HepG2 (cell line): Measurements from ENCODE around the gene CBX2. TPM values are rescaled to one million over a fixed set of nuclear protein-coding genes. Genes with fewer than 3 reads are reported as not detected.
A peak's percentile ranks its signal among the peaks of the same experiment; 100 is the strongest.

Experiments used
- AKAP8 ChIP-seq: sonication (generic); formaldehyde crosslinking; IDR thresholded peaks from 2 replicates; pipeline ENCODE4 v1.5.1; 2020; ENCODE audit warnings: mild to moderate bottlenecking, missing genetic modification reagents
- ARID2 ChIP-seq: sonication (generic); formaldehyde crosslinking; IDR thresholded peaks from 2 replicates; pipeline ENCODE4 v1.8.1; 2022; ENCODE audit warnings: mild to moderate bottlenecking, missing genetic modification reagents, borderline replicate concordance
- CEBPZ ChIP-seq: IDR thresholded peaks from 2 replicates; pipeline ENCODE4 v1.6.1; 2012; ENCODE audit warnings: low read length, improper control_type of control experiment
- MLX ChIP-seq: IDR thresholded peaks from 2 replicates; pipeline ENCODE4 v1.6.1; 2016
- MTF1 ChIP-seq: sonication (generic); formaldehyde crosslinking; IDR thresholded peaks from 2 replicates; pipeline ENCODE4 v1.5.0; 2020; ENCODE audit warnings: missing genetic modification reagents
- MTF2 ChIP-seq: sonication (generic); formaldehyde crosslinking; IDR thresholded peaks from 2 replicates; pipeline ENCODE4 v1.5.0; 2020; ENCODE audit warnings: missing genetic modification reagents, borderline replicate concordance
- NFYB ChIP-seq: sonication (generic); formaldehyde crosslinking; IDR thresholded peaks from 2 replicates; pipeline ENCODE4 v1.4.0; 2020; ENCODE audit warnings: missing genetic modification reagents
- REL ChIP-seq: sonication (generic); formaldehyde crosslinking; conservative IDR thresholded peaks from 2 replicates; pipeline ENCODE4 v1.8.0; 2022; ENCODE audit warnings: mild to moderate bottlenecking, missing genetic modification reagents, moderate library complexity
- ZBTB8A ChIP-seq: sonication (generic); formaldehyde crosslinking; IDR thresholded peaks from 2 replicates; pipeline ENCODE4 v1.4.0; 2020; ENCODE audit warnings: mild to moderate bottlenecking, low read depth, missing genetic modification reagents, borderline replicate concordance
- ZC3H13 ChIP-seq: sonication (generic); formaldehyde crosslinking; IDR thresholded peaks from 2 replicates; pipeline ENCODE4 v1.8.1; 2023; ENCODE audit warnings: mild to moderate bottlenecking, missing genetic modification reagents, moderate library complexity
- ZFP90 ChIP-seq: sonication (generic); formaldehyde crosslinking; IDR thresholded peaks from 2 replicates; pipeline ENCODE4 v1.8.0; 2022; ENCODE audit warnings: missing genetic modification reagents, mild to moderate bottlenecking, inconsistent platforms, borderline replicate concordance
- ZNF549 ChIP-seq: sonication (generic); formaldehyde crosslinking; IDR thresholded peaks from 2 replicates; pipeline ENCODE4 v1.5.0; 2020; ENCODE audit warnings: missing genetic modification reagents
- ZNF703 ChIP-seq: sonication (generic); formaldehyde crosslinking; IDR thresholded peaks from 2 replicates; pipeline ENCODE4 v1.5.1; 2020; ENCODE audit warnings: missing genetic modification reagents, mild to moderate bottlenecking, moderate library complexity, borderline replicate concordance
- ZNF704 ChIP-seq: sonication (generic); formaldehyde crosslinking; IDR thresholded peaks from 2 replicates; pipeline ENCODE4 v1.8.1; 2023; ENCODE audit warnings: mild to moderate bottlenecking, inconsistent platforms, moderate library complexity, missing genetic modification reagents, borderline replicate concordance
- ZNF776 ChIP-seq: sonication (generic); formaldehyde crosslinking; IDR thresholded peaks from 2 replicates; pipeline ENCODE4 v1.4.0; 2020; ENCODE audit warnings: mild to moderate bottlenecking, missing genetic modification reagents
- ZNF792 ChIP-seq: IDR thresholded peaks from 2 replicates; pipeline ENCODE4 v1.6.1; 2016
- polyA plus RNA-seq, 8 experiments: library from polyadenylated mRNA; depleted of rRNA in 3 of 8; stranded (reverse) in 7 of 8; unstranded in 1 of 8; fragments of >200 nt; fragmentation: Illumina TruSeq in 4 of 8; extraction: Trizol in 4 of 8; gene quantifications; 2 replicates each; pipeline versions ENCODE4 v1.2.1 to v1.2.3, GENCODE V29; 2011 to 2016; ENCODE audit warnings: low read depth in 4 of 8, missing spikeins in 1 of 8, mixed read lengths in 1 of 8; ENCODE audit not compliant: insufficient read depth in 1 of 8
- total RNA-seq, 5 experiments: library from RNA; depleted of rRNA; stranded (reverse); fragments of >200 nt; fragmentation: Illumina TruSeq; extraction: Trizol; gene quantifications; 2 replicates each; pipeline ENCODE4 v1.2.3, GENCODE V29; 2016; ENCODE audit warnings: low read depth in 1 of 5
- TF ChIP-seq, protein P1 (sequence below): IDR thresholded peaks from 2 replicates; pipeline ENCODE4 v1.6.1; 2016; ENCODE audit warnings: mild to moderate bottlenecking
- TF ChIP-seq, protein P2 (sequence below): IDR thresholded peaks from 2 replicates; pipeline ENCODE4 v1.6.1; 2016; ENCODE audit warnings: low read depth, control low read depth
- TF ChIP-seq, protein P3 (sequence below): sonication (generic); formaldehyde crosslinking; IDR thresholded peaks from 2 replicates; pipeline ENCODE4 v1.4.0; 2020; ENCODE audit warnings: low read depth, mild to moderate bottlenecking, missing genetic modification reagents

CBX2 gene
- total and polyA plus RNA-seq, 2 of the 13 experiments (the other 11 are each of a cell fraction or from before 2014, with no cell fraction given): 14.5 to 31.1 TPM

DNA sequence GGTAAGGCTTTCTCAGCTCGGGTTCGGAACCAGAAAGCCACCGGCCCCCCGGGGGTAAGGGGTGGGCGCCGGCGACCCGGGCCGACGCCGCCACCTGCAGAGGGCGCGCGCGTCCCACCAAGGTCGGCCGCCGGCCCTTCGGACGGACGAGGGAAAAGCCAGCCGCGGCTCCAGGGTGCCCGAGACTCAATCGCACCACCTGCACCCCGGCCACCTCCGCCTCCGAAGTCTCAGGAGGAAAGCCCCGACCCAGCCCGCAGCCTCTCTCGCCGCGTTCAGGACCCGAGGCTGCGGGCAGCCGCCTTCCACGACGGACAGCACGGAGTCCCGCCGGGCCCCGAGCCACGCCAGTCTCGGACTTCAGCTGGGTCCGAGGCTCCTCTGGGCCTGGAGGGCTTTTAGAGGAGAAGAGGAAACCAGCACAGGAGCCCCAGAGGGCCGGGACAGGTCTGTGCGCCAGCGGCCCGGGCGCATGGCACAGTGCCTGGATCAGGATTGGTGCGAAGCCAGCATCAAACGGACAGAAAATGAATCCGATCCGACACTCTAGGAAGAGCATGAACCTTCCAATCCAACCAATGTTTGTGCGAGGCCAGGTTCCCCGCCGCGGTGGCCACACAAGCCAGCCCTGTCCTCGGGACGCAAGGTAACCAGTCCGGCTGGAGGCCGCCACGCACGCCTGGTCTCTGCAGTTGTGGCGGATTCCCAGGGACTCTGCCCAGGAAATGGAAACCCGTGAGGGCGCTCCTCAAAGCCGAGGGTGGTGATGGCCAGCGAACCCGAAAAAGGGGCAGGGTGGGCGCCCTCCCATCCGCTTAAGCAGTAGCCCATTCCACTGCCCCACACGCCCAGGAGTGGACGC is 12.2 kb downstream of the CBX2 start (continued):
- TF ChIP-seq MTF1 (CRISPR knock-in tag) (no peak), ZNF704 (no peak), ZC3H13 (CRISPR knock-in tag) (0 out of 2 replicates have a peak, but pooled peaks have one; percentile 31), MTF2 (CRISPR knock-in tag) (peak; percentile 98), REL (CRISPR knock-in tag) (no peak), ZNF792 (CRISPR knock-in tag) (no peak), ARID2 (no peak), AKAP8 (0 out of 2 replicates have a peak, but pooled peaks have one; percentile 51), CEBPZ (no peak), ZFP90 (CRISPR knock-in tag) (no peak), MLX (CRISPR knock-in tag) (no peak), ZNF703 (0 out of 2 replicates have a peak, but pooled peaks have one; percentile 44), ZNF549 (CRISPR knock-in tag) (no peak), ZBTB8A (CRISPR knock-in tag) (no peak), NFYB (CRISPR knock-in tag) (no peak), ZNF776 (CRISPR knock-in tag) (peak; percentile 62; the same call in 1 of the 2 replicates)
- TF ChIP-seq, protein P1, sequence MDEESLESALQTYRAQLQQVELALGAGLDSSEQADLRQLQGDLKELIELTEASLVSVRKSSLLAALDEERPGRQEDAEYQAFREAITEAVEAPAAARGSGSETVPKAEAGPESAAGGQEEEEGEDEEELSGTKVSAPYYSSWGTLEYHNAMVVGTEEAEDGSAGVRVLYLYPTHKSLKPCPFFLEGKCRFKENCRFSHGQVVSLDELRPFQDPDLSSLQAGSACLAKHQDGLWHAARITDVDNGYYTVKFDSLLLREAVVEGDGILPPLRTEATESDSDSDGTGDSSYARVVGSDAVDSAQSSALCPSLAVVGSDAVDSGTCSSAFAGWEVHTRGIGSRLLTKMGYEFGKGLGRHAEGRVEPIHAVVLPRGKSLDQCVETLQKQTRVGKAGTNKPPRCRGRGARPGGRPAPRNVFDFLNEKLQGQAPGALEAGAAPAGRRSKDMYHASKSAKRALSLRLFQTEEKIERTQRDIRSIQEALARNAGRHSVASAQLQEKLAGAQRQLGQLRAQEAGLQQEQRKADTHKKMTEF (CRISPR knock-in tag): no peak; the same call in 1 of the 2 replicates
- TF ChIP-seq, protein P2, sequence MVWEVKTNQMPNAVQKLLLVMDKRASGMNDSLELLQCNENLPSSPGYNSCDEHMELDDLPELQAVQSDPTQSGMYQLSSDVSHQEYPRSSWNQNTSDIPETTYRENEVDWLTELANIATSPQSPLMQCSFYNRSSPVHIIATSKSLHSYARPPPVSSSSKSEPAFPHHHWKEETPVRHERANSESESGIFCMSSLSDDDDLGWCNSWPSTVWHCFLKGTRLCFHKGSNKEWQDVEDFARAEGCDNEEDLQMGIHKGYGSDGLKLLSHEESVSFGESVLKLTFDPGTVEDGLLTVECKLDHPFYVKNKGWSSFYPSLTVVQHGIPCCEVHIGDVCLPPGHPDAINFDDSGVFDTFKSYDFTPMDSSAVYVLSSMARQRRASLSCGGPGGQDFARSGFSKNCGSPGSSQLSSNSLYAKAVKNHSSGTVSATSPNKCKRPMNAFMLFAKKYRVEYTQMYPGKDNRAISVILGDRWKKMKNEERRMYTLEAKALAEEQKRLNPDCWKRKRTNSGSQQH (CRISPR knock-in tag): 0 out of 2 replicates have a peak, but pooled peaks have one; percentile 37
- TF ChIP-seq, protein P3, sequence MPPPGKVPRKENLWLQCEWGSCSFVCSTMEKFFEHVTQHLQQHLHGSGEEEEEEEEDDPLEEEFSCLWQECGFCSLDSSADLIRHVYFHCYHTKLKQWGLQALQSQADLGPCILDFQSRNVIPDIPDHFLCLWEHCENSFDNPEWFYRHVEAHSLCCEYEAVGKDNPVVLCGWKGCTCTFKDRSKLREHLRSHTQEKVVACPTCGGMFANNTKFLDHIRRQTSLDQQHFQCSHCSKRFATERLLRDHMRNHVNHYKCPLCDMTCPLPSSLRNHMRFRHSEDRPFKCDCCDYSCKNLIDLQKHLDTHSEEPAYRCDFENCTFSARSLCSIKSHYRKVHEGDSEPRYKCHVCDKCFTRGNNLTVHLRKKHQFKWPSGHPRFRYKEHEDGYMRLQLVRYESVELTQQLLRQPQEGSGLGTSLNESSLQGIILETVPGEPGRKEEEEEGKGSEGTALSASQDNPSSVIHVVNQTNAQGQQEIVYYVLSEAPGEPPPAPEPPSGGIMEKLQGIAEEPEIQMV (CRISPR knock-in tag): no peak
